Articular chondrocyte of knee joint (primary cell): ENCODE measurements around the gene SLC12A6. TPM values are rescaled to one million over a fixed set of nuclear protein-coding genes. Genes with fewer than 3 reads are reported as not detected.

Experiments used
- small RNA-seq: library from RNA; depleted of rRNA; stranded (forward); fragments of <200 nt; gene quantifications from one replicate; pipeline ENCODE3, GENCODE V24; 2012
- total RNA-seq: library from RNA; depleted of rRNA; stranded (reverse); fragments of >200 nt; gene quantifications from 2 replicates; pipeline ENCODE4 v1.2.3, GENCODE V29; 2012

Gene SLC12A6
- total RNA-seq, result 31.4 and 39.0 TPM in 2 replicates

DNA sequence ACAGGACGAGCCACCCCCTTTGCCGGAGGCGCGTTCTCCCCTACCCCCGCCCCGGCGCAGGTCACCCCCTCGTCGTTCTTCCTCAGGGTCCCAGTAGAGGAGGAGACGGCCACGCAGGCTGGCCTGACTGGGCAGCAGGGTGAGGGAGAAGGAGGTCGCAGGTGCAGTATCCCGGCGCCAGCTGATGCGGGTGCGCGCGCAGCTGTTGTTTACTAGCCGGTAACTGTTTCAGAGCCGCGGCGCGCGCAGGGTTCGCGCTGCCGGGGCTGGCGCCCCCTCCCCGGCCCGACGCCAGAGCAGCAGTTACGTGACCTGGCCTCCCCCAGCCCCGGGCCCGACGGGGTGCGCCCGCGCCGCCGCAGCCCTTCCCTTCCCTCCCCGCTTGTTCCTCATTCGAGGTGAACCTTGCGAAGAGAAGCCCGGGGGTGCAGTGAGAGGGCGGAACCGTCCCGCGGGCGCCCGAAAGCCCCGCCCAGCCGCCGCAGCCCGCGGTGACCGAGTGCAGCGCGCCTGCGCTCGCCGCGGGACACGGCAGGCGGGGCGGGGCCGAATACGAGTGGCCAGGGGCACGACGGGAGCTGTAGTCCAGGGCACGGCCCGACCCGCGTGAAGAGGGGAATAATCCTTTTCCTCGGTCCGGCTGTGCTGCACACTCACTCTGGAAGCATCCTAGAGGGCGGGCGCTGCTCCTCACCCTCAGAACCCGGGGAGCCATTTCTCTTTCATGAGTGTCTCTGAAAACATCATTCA lies at the start of gene SLC12A6:
Gene SLC12A6 (minus strand): TSS at position 225 of the 750 bp plus-strand sequence. CDS start 1,101 bp downstream, outside the sequence.

DNA sequence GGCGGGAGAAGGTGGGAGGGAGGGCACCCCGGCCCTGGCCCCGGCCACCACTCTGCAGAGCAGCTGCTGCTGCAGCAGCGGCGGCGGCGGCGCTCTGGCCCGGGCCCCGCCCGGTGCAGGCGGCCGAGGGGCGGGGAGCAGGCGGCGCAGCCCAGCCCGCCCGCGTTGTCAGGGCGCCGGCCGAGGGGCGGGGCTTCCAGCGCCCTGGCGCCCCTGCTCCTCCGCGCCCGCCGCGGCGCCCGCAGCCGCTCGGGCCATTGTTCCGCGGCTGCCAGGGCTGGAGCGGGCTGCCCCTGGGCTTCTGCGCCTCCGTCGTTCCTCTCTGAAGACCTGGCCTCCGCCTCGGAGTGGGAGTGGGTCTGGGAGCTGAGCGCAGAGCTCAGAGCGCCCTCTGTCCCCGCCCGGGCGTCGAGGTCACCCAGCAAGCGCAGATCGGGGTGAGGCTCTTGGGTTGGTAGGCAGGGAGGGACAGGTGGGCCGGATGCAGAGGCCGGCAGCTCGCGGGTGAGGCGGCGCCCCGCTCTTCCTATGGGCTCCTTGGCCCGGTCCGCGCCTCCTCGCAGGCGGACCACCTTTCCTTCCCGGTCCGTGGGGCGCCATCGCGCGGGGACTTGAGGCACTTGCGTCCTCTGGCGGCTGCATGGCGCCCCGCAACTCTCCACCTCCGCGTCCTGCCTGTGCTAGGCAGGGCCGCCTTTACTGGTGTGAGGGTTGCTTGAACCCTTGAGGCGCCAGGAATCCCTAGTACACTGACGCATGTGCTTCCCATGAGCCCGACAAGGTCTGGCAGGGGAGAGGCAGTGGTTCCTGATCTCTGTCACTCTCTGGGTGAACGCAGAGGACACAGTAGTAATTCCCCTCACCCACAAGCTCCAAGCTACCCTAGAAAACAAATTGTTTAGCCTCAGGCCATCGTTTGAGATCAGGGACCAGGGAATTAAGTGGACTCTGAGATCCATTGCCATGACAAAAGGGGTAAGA lies 29.8 kb upstream of the SLC12A6 start, which contains the start of gene LPCAT4:
Gene LPCAT4 (minus strand): TSS at position 96 of the 981 bp plus-strand sequence. CDS start 96 bp downstream, outside the sequence.

DNA sequence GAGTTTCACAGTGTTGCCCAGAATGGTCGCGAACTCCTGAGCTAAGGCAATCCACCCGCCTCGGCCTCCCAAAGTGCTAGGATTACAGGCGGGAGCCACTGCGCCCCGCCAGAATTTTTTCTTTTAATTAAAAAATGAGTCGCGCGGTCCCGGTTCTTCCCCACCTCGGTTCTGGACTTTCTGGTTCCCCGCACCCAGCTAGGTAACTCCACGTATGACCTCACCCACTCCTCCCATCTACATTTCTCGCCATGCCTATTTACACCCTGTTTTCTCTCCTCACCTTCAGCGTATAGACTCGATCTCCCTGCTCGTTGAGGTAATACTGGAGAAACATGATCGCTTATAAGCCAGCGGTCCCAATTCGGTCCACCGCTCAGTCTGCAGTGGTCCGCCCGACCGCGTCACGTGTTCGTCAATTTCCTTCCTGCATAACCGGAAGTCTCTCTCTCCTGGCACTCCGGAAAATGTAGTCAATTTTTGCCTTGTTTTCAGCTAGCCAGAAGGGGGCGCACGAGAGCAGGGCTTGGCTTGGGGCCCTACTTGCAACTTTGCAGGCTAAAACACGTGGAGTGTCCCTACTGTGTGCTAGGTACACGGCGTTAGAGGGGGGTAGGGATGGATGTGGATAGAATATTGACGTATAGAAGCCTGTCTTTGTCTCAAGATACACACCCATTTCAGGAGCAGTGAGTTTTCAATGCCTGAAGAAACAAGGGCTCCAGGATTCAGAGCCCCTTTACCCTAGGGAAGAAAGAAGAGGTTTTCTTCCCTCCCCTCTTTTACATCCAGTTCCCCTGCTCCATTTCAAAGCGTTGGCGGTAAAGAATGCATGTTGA lies 5.4 kb upstream of the SLC12A6 start, which contains the start of the genes NOP10 and NUTM1:
Gene NOP10 (minus strand): TSS at position 400 of the 839 bp plus-strand sequence. CDS start 63 bp downstream, at position 337.
Gene NUTM1 (plus strand): TSS at position 579 of the 839 bp plus-strand sequence. CDS start 382 bp downstream, outside the sequence.

DNA sequence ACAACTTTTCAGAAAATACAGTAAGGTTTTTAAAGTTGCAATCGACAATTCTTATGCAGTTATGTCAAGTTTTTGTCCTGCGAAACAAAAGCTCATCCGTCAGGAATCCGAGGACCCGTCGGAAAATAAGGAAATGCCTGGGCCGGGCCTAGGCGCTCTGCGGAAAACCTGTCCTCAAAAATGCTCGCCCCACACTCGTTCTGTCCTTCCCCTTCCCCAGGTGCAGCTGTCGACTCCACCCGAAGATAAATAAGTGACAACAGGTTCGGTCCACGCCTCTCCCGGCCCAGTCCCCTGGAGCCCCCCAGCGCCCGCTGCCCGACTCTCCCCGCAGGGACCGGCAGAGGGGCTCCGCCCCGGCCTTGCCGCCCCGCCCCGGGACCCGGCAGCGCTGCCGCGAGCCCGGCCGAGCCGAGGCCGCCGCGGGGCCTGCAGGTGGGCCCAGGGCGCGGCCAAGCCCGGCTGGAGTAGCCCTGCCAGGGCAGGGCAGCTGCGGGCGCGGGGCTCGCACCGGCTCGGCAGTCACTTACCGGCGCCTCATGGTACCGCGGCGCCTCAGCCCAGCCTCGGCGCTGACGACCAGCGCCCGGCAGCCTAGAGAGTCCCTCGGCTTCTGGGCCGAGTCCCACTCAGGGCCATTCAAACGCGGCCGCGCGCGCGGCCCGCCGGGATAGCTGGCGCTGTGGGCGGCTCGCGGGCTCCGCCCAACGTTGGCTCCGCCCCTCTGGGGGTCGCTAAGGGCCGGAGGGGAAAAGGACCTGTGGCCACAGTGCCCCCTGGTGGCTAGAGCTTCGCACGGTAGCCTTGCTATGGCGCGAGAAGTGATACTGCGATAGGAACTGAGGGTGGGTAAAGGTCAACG lies 127.9 kb downstream of the SLC12A6 start, which contains the start of gene KATNBL1:
Gene KATNBL1 (minus strand): TSS at position 676 of the 862 bp plus-strand sequence. CDS start 46,420 bp downstream, outside the sequence.

Small RNA genes within 50 kb of the gene (small RNA-seq; reads per million reads assigned to genes)
- not detected for gene MIR1233-1
- gene RF00019, result not detected

Other genes with a start within 250 kb of the SLC12A6 start
- 57.1 and 63.6 TPM in 2 replicates for gene EMC7, start 235.9 kb downstream of the SLC12A6 start, total RNA-seq
- 2.1 TPM in 2 replicates for gene PGBD4, start 235.7 kb downstream of the SLC12A6 start, total RNA-seq
- gene KATNBL1, start 127.7 kb downstream of the SLC12A6 start, total RNA-seq, result 41.4 and 49.5 TPM in 2 replicates
- gene EMC4, start 112.8 kb downstream of the SLC12A6 start, total RNA-seq, result 140 and 145 TPM in 2 replicates
- gene NOP10, start 5.4 kb upstream of the SLC12A6 start, total RNA-seq, result 159 and 172 TPM in 2 replicates
- not detected in 2 replicates for gene NUTM1, start 5.5 kb upstream of the SLC12A6 start, total RNA-seq
- gene LPCAT4, start 29.4 kb upstream of the SLC12A6 start, total RNA-seq, result 8.8 and 10.1 TPM in 2 replicates
- 30.9 and 39.6 TPM in 2 replicates for gene GOLGA8A, start 100.0 kb upstream of the SLC12A6 start, total RNA-seq
- 41.8 and 44.4 TPM in 2 replicates for gene GOLGA8B, start 245.9 kb upstream of the SLC12A6 start, total RNA-seq